HG02840 (cell line): Measurements from ENCODE around the gene AREL1.

Experiments used
- ATAC-seq: cut with Tn5 transposase; IDR thresholded peaks from one replicate; pipeline ENCODE4 v1.9.1; 2021; ENCODE audit warnings: mild to moderate bottlenecking, moderate library complexity, moderate number of reproducible peaks; ENCODE audit not compliant: unreplicated experiment, low FRiP score

AREL1 gene

DNA sequence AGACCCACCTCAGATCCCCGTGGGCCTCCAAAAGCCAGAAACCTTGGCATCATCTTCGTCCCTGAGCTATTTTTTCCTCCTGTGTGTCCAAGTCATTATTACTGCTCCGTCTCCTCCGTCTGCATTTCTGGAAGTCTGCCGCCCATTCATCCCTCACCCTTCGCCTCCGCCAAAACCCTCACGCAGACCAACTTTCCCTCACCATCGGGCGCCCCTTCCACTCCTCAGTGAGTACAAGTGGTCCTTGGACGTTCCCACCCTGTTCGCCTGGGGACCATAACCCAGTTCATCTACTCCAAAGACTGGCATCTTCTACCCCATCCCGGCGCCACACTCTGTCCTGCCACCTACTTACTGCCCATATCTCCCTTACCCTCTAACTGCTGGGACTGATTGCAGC, 97.1 kb downstream of the AREL1 start:
- no peak for ATAC-seq

DNA sequence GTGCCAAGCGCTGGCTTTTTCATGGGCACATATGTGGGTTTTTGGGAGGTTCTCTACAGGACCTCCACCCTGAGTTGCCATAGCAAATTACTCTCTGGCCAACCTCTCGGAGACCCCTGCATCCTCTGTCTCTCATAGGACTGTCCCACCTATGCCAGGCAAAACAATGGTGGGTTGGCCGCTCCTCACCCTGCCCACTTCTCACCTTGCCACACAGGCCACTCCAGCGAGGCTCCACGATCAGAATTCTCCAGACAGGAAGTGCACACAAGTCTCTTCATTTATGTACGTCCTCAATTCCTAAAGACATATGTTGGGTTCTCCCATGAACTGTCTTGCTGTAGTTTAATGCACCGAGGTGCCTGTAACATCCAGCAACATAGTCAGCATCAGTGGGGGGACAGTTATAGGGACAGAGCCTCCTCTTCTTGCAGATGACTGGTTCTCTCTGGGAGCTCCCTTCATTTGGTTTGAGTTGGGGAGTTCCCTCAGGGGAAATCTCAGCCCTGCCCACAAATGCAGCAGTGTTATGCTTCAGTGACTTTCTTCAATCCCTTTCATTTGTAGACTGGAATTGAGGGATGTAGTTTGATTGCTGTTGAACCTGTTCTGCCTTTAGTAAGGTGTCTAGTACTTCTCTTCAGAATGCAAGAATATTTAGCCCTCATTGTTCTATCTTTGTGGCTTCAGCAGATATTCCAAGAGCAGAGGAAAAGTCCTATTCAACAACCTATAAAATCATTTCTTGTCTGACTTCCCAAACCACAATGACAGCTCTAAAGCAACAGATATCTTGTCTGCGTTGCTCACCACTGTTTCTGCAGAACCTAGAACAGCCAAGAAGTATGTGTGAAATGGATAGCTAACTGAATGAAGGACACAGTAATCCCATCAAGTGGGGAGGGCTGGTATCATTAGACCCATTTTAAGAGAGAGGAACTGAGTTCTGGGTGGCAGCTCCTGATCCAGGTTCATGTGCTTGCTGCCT, 98.1 kb downstream of the AREL1 start:
- no peak for ATAC-seq

DNA sequence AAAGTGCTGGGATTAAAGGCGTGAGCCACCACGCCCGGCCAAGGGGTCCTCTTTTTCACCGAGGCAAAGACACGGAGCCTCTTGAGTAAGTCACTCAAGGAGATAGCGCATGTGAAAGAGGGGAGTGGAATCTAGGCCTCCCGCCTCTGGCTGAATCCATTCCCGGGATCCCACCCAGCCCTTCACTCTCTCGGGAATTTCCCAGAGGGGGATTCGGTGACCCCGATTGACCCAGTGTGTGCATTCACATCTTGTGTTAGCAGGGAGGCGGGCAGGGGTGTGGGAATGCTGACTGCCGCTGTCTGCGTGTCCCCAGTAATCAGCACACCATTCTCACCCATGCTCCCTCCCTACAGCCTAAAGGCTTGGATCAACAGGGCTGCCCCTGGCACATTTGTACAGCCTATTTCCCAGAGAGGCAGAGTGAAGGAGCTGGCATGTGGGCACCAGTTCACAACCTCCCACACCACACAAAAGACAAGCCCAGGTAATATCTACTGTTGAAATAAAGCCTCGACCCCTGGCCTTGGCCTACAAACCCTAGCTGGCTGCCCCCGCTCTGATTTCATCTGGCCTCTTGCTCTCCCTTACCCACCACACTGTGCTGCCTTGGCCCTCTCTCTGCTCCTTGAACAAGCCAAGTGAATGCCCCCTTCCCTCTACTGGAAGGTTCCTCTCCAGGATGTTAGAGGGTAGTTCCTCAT, 99.5 kb downstream of the AREL1 start:
- no peak for ATAC-seq

DNA sequence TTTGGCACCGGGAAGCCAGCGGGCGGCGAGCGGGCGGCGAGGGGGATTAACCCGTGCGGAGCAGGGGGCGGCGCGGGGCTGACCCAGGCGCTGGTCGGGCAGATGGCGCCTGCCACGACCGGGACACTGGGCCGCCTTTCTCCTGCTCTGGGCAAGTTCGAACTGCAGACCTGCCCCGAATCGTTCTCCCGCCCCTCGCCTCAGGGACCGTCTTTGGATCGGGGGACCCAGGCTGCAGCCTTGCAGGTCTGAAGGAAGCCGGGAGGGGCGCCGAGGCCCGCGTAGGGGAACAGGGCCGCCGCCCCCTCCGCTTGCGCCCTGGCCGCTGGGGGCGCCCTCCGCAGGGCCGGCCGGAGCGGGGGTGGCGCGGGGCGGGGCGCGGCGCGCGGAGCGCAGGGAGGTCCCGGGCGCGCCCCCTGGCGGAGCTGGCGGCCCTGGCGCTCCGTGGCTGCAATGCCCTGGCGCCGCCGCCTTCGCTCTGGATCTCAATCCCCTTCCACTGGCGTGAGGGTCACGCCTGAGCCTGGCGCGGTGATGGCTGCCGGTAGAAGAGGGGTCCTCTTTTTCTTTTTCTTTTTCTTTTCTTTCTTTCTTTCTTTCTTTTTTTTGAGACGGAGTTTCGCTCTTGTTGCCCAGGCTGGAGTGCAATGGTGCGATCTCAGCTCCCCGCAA, 100.4 kb downstream of the AREL1 start:
- no peak for ATAC-seq

GRCh38 chr14:74611650-74612349, 101.1 kb downstream of the AREL1 start, which contains the start of gene LTBP2:
LTBP2 (minus strand) TSS chr14:74612237; CDS start chr14:74611944, 293 bp downstream.
- no peak for ATAC-seq
